8988T (cell line): ENCODE data around the gene GPR176.
"Not testable (repeated sequence)": the region's sequence is repeated elsewhere in the genome, so short reads cannot be mapped to it uniquely, and the experiment has no call there.

Experiments used
- DNase-seq: peaks from one replicate; pipeline ENCODE4 v3.0.0; 2011

The GPR176 gene

GRCh38 chr15:39854161-39854560 is 65.9 kb downstream of the GPR176 start:
- DNase-seq = no peak

GRCh38 chr15:39852250-39852649 is 67.8 kb downstream of the GPR176 start:
- DNase-seq = no peak

GRCh38 chr15:39851500-39852092 is 68.5 kb downstream of the GPR176 start:
- DNase-seq = no peak

- no peak for DNase-seq
These were observed 69.6 kb downstream of the GPR176 start for GRCh38 chr15:39850436-39850835.

- no peak for DNase-seq
These were observed 74.0 kb downstream of the GPR176 start for GRCh38 chr15:39846108-39846507.

- DNase-seq = no peak
These were observed 74.5 kb downstream of the GPR176 start for GRCh38 chr15:39845582-39845981.

- DNase-seq = no peak
These were observed 76.5 kb downstream of the GPR176 start for GRCh38 chr15:39843565-39843964.

- no peak for DNase-seq
These were observed 82.6 kb downstream of the GPR176 start for GRCh38 chr15:39837454-39837853.

- DNase-seq = no peak
These were observed 84.5 kb downstream of the GPR176 start for GRCh38 chr15:39835550-39835949.

- DNase-seq = no peak
These were observed 85.8 kb downstream of the GPR176 start for GRCh38 chr15:39834256-39834655.

- no peak for DNase-seq
These were observed 86.5 kb downstream of the GPR176 start for GRCh38 chr15:39833515-39833981.

- DNase-seq = no peak
These were observed 89.9 kb downstream of the GPR176 start for GRCh38 chr15:39830166-39830565.

- no peak for DNase-seq
These were observed 91.6 kb downstream of the GPR176 start for GRCh38 chr15:39828374-39828931.

GRCh38 chr15:39826975-39827374 is 93.1 kb downstream of the GPR176 start:
- no peak for DNase-seq

- no peak for DNase-seq
These were observed 96.4 kb downstream of the GPR176 start for GRCh38 chr15:39823634-39824033.

GRCh38 chr15:39820050-39820602 is 99.9 kb downstream of the GPR176 start:
- DNase-seq = no peak

GRCh38 chr15:39819533-39819932 is 100.5 kb downstream of the GPR176 start:
- no peak for DNase-seq

- no peak for DNase-seq
These were observed 102.2 kb downstream of the GPR176 start for GRCh38 chr15:39817892-39818291.

- no peak for DNase-seq
These were observed 105.6 kb downstream of the GPR176 start for GRCh38 chr15:39814489-39814888.

GRCh38 chr15:39812651-39813050 is 107.4 kb downstream of the GPR176 start:
- DNase-seq = not testable (repeated sequence)

- no peak for DNase-seq
These were observed 111.2 kb downstream of the GPR176 start for GRCh38 chr15:39808909-39809308.

- DNase-seq = no peak
These were observed 112.3 kb downstream of the GPR176 start for GRCh38 chr15:39807791-39808190.

- DNase-seq = no peak
These were observed 116.0 kb downstream of the GPR176 start for GRCh38 chr15:39804026-39804425.

GRCh38 chr15:39803016-39803415 is 117.0 kb downstream of the GPR176 start:
- DNase-seq = no peak
